GM12865 (cell line): ENCODE data around the gene HNRNPF.

Experiments
- DNase-seq: peaks from one replicate; pipeline ENCODE4 v3.0.0; 2010; ENCODE audit warnings: low read depth
- H3K4me3 ChIP-seq: 2 replicates; pipeline ENCODE4 v1.5.1; 2011; ENCODE audit warnings: mild to moderate bottlenecking, low read depth, low read length, control low read depth
- TF ChIP-seq, protein P1 (sequence below): IDR thresholded peaks from 2 replicates; pipeline ENCODE4 v1.5.1; 2011; ENCODE audit warnings: low read length, control low read depth, low read depth, inconsistent platforms; ENCODE audit not compliant: insufficient read depth; ENCODE audit errors: missing control alignments

Gene HNRNPF

DNA sequence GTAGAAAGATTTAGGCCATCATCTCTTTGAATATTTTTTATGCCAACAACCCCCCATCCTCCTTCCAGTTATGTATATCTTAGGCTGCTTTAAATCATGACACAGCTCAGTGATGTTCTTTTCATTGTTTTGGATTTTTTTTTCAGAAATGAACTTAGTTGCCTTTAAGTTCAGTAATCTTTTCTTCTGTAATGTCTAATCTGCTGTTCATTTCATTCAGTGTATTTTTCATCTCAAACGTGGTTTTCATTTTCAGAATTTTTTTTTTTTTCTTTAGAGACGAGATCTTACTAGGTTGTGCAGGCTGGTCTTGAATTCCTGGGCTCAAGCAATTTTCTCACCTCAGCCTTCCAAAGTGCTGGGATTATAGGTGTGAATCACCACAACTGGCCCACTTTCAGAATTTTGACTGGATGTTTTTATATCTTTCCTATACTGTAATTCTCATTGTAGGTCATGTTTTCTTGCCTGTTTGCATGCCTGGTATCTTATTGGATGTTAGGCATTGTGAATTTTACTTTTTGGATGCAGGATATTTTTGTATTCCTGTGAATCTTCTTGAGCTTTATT is 36.0 kb upstream of the HNRNPF start:
- no peak overlapping the region for H3K4me3 ChIP-seq
- no peak for DNase-seq
- TF ChIP-seq, protein P1, sequence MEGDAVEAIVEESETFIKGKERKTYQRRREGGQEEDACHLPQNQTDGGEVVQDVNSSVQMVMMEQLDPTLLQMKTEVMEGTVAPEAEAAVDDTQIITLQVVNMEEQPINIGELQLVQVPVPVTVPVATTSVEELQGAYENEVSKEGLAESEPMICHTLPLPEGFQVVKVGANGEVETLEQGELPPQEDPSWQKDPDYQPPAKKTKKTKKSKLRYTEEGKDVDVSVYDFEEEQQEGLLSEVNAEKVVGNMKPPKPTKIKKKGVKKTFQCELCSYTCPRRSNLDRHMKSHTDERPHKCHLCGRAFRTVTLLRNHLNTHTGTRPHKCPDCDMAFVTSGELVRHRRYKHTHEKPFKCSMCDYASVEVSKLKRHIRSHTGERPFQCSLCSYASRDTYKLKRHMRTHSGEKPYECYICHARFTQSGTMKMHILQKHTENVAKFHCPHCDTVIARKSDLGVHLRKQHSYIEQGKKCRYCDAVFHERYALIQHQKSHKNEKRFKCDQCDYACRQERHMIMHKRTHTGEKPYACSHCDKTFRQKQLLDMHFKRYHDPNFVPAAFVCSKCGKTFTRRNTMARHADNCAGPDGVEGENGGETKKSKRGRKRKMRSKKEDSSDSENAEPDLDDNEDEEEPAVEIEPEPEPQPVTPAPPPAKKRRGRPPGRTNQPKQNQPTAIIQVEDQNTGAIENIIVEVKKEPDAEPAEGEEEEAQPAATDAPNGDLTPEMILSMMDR: no peak

DNA sequence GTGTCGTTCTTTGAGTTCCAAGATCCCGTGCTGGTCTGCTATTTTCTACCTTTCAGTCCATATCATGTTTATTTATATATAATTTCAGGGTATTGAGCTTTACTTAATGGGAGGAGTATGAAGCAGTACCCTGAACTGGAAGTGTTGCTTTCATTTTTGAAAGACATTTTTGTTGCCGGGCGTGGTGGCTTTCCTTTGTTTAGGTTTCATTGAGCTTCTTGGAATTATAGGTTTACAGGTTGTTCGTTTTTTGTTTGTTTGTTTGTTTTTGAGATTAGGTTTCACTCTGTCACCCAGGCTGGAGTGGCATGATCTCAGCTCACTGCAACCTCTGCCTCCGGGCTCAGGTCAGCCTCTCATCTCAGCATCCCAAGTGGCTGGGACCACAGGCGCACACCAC is 35.3 kb upstream of the HNRNPF start:
- TF ChIP-seq, protein P1: no peak
- DNase-seq: no peak
- H3K4me3 ChIP-seq: no peak overlapping the region

DNA sequence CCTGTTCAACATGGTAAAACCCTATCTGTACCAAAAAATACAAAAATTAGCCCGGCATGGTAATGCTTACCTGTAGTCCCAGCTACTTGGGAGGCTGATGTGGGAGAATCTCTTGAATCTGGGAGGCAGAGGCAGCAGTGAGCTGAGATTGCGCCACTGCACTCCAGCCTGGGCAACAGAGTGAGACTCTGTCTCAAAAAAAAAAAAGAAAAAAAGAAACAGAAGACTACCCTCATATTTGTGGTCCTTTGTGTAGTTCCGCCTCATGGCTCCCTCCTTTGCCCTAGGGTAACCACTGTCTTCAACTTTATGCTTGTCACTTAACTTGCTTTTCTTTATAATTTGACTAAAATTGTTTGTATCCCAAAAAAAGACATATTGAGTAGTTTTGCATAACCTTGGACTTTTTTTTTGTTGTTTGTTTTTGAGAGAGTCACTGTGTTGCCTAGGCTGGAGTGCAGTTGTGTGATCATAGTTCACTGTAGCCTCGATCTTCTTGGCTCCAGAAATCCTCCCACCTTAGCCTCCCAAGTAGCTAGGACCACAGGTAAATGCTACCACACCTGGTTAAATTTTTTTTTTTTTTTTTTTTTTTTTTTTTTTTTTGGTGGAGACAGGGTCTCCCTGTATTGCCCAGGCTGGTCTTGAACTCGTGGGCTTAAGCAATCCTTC is 31.6 kb upstream of the HNRNPF start:
- H3K4me3 ChIP-seq: no peak overlapping the region

DNA sequence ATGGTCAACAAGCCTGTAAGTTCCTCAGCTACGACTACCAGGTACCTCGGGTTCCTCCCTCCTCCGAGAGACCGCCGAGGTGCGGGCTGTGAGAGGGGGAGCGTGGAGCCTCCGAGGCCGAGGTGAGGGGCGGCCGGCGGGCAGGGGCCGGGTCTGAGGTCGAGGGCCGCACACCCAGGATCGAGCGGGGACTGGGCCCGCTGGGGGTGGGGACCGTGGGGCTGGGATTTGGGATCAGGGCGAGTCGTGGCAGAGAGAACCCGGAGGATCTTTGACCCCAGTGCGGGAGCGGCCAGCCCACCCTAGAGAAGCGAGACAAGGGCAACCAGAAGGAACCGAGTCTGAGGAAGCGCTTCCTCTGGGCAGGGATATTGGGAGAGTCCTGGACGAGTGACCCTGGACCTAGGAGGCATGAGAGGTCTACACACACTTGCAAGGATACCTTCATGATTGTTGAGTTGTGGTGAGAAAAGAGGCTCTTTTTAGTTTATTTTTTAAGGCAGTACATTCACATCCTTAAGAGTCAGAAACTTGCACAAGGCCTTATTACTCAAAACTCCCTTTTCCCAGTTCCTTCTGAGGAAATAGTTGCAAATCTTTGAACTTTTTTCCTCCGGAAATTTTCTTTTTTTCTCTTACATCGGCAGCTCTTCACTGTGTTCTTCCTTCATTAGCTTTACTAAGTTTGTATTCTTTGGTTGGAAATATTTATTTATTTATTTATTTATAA is 28.3 kb upstream of the HNRNPF start:
- no peak for DNase-seq

More for the DNA sequence above, 31.6 kb upstream of the HNRNPF start:
- TF ChIP-seq, protein P1: no peak
- no peak for DNase-seq

DNA sequence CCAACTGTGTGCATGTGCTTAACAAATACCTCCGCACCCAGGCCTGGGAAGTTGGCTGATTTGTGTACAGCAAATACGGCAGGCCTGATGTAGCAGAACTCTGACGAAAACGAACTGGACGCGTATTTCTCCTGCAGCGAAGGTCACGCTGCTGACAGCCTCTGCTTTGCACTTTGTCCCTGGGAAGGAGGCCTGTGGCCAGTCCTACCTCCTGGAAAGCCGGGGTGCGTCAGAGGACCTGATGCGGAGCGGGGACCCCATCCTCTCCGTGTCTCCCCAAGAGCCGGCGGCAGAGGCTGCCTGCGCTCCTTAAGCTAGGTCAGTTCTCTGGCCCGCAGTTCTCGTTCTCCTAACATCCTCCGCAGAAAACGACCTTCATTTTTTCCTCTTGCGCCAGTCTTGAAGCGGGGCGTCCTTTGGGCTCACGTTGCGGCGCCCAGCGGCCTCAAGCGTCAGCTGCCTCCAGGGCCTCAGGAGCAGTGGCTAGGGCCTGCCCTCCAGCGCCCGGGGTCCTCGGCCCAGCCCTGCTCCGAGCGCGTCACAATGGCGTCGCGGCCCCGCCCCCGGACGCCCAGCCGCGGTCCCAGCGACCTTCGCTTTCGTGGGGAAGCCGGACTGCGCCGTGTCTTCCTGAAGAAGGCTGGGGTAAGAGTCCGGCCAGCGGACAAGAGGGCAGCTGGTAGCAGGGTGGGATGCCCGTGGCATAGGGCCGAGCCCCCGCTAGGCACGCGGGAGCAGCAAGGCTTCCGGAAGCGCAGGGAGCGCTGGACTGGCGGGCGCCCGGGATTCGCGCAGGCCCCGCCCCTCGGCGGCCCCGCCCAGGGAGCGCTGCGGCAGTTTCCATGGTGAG is 27.5 kb upstream of the HNRNPF start, which contains the start of gene ZNF487:
Gene ZNF487, plus strand, starts transcription at position 821 of the 850 bp plus-strand sequence. CDS start 38,703 bp downstream, outside the sequence.
- peak within 1 kb of the TSS; percentile 90 for H3K4me3 ChIP-seq
- TF ChIP-seq, protein P1: no peak
- peak; percentile 92 for DNase-seq

More for the DNA sequence above, 28.3 kb upstream of the HNRNPF start:
- H3K4me3 ChIP-seq: peak overlapping the region; percentile 90
- TF ChIP-seq, protein P1: no peak

DNA sequence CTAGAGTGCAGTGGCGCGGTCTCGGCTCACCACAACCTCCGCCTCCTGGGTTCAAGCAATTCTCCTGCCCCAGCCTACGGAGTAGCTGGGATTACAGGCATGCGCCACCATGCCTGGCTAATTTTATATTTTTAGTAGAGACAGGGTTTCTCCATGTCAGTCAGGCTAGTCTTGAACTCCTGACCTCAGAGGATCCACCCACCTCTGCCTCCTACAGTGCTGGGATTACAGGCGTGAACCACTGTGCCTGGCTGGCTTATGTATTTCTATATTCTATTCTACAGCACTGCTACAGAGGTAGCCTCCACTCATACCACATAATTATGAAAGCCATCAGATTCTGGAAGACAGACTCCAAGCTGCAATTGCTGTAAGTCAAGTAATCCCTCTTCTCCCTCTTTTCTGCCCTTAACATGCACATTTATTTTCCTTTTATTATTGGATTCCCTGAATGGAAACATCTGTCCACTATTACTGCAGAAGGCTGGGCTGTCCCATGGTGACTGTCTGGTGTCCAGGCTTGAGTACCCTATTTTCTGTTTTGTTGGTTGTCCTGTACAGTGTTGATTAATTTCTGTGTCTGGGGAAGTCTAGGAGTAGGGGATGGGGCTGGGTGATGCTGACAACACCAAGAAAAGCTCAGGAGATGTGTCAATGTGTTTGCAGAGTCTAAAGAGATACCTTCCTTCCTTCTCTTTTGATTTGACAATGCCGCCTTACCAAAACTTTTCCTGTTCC is 22.1 kb upstream of the HNRNPF start:
- no peak for DNase-seq
- H3K4me3 ChIP-seq: no peak overlapping the region
- TF ChIP-seq, protein P1: no peak
